CD4-positive, alpha-beta T cell (primary cell): Measurements from ENCODE around the gene SEPTIN2. TPM values are rescaled to one million over a fixed set of nuclear protein-coding genes. Genes with fewer than 3 reads are reported as not detected.
A peak's percentile ranks its signal among the peaks of the same experiment; 100 is the strongest.

Source experiments
- ATAC-seq: fragments of 200-7000 bp; cut with Tn5 transposase; one replicate; pipeline ENCODE4 v1.10.0; 2022; ENCODE audit warnings: mild to moderate bottlenecking; ENCODE audit not compliant: poor library complexity
- CTCF ChIA-PET: fragments of 350-600 bp; sonication (Branson Sonifier 250); formaldehyde crosslinking; loops from one replicate; lab custom pipeline; 2021; ENCODE audit warnings: antibody characterized with exemption, inconsistent platforms; lab: Charles Lee
- POLR2A ChIA-PET: fragments of 350-600 bp; sonication (Branson Sonifier 250); formaldehyde crosslinking; loops from one replicate; lab custom pipeline; 2021; ENCODE audit warnings: antibody characterized with exemption, inconsistent platforms; lab: Charles Lee
- DNase-seq, 14 experiments: peaks; one replicate each; pipeline ENCODE4 v3.0.0-alpha.2; 2013 to 2020; ENCODE audit warnings: mixed read lengths in 2 of 14
- H3K27ac ChIP-seq, 2 donors: one replicate each; pipeline versions ENCODE4 v1.5.1 to v1.7.0; 2013; ENCODE audit warnings: low read length in 2 of 2, low read depth in 1 of 2, mild to moderate bottlenecking in 1 of 2
- H3K27me3 ChIP-seq, 2 experiments: 1 replicate in 1 of 2; 2 replicates in 1 of 2; pipeline versions ENCODE4 v1.6.1 to v1.7.0; 2013; ENCODE audit warnings: low read length in 2 of 2, control low read depth in 1 of 2, mild to moderate bottlenecking in 1 of 2, moderate library complexity in 1 of 2; ENCODE audit not compliant: insufficient read depth in 2 of 2, control insufficient read depth in 1 of 2
- H3K36me3 ChIP-seq: one replicate; pipeline ENCODE4 v1.6.1; 2013; ENCODE audit warnings: low read length, control low read depth; ENCODE audit not compliant: insufficient read depth
- H3K4me1 ChIP-seq: one replicate; pipeline ENCODE4 v1.6.1; 2013; ENCODE audit warnings: low read length, control low read depth; ENCODE audit not compliant: insufficient read depth
- H3K4me3 ChIP-seq: one replicate; pipeline ENCODE4 v1.5.1; 2013; ENCODE audit warnings: mild to moderate bottlenecking, low read length, moderate library complexity
- H3K9me3 ChIP-seq, 2 experiments: 1 replicate in 1 of 2; 2 replicates in 1 of 2; pipeline versions ENCODE4 v1.6.1 to v1.7.0; 2013; ENCODE audit warnings: low read length in 2 of 2, mild to moderate bottlenecking in 2 of 2, control low read depth in 1 of 2, moderate library complexity in 1 of 2; ENCODE audit not compliant: control insufficient read depth in 1 of 2, insufficient read depth in 1 of 2
- H3K27ac Mint-ChIP-seq: one replicate; pipeline ENCODE4 v1.8.0; 2020; ENCODE audit warnings: mixed read lengths
- H3K27me3 Mint-ChIP-seq: one replicate; pipeline ENCODE4 v1.8.0; 2021; ENCODE audit warnings: mixed read lengths
- H3K36me3 Mint-ChIP-seq: one replicate; pipeline ENCODE4 v1.8.0; 2021; ENCODE audit warnings: low read depth, mixed read lengths
- H3K4me1 Mint-ChIP-seq: one replicate; pipeline ENCODE4 v1.8.0; 2021; ENCODE audit warnings: low read depth, mixed read lengths
- H3K4me3 Mint-ChIP-seq: one replicate; pipeline ENCODE4 v1.8.0; 2020; ENCODE audit warnings: mild to moderate bottlenecking, mixed read lengths
- H3K9me3 Mint-ChIP-seq: one replicate; pipeline ENCODE4 v1.8.0; 2020; ENCODE audit warnings: mixed read lengths
- intact Hi-C, 2 experiments: fragments of 100-400 bp; cut with DNase I in 1 of 2; cut with micrococcal nuclease in 1 of 2; formaldehyde crosslinking; loops; one replicate each; pipeline versions ENCODE4 v1.15.1 to v1.9.0; 2023 to 2025; cut with DNase I, micrococcal nuclease
- total RNA-seq, 174 experiments: library from RNA in 2 of 174; stranded (reverse) in 2 of 174; gene quantifications; one replicate each; pipeline ENCODE4 v1.2.3 and lab custom pipeline; 2021 to 2026
- TF ChIP-seq, protein P1 (sequence below): fragments of 200-600 bp; IDR thresholded peaks from one replicate; pipeline ENCODE4 v1.8.0; 2022; ENCODE audit warnings: antibody characterized with exemption, mild to moderate bottlenecking

SEPTIN2 gene
- total RNA-seq, 2 experiments from 2014 or later, result 189 to 196 TPM

- Histone ChIP-seq H3K9me3 (no peaks in the 10 kb centered on the region), H3K27me3 (no peaks in the 10 kb centered on the region), H3K36me3 (peaks cover 6% of the 10 kb centered on the region), H3K4me1 (peaks cover 65% of the 10 kb centered on the region), H3K4me3 (no peak overlapping the region), H3K27ac (peak overlapping the region; percentile 42 to 49)
- intact Hi-C loops, result no loop called here
- Mint-ChIP-seq H3K36me3 (peaks cover 5% of the 10 kb centered on the region), H3K4me3 (no peak overlapping the region), H3K4me1 (peaks cover 90% of the 10 kb centered on the region), H3K27ac (peak overlapping the region; percentile 87), H3K9me3 (no peaks in the 10 kb centered on the region), H3K27me3 (no peaks in the 10 kb centered on the region)
- CTCF ChIA-PET, result no interaction called here
- POLR2A ChIA-PET, result interaction anchor here (1.0 kb wide), 1 partner anchor 10 kb away, joined by 7 read pairs; no protein-coding TSS in a partner anchor
- ATAC-seq (no peak), DNase-seq (no peak)
- TF ChIP-seq, protein P1, sequence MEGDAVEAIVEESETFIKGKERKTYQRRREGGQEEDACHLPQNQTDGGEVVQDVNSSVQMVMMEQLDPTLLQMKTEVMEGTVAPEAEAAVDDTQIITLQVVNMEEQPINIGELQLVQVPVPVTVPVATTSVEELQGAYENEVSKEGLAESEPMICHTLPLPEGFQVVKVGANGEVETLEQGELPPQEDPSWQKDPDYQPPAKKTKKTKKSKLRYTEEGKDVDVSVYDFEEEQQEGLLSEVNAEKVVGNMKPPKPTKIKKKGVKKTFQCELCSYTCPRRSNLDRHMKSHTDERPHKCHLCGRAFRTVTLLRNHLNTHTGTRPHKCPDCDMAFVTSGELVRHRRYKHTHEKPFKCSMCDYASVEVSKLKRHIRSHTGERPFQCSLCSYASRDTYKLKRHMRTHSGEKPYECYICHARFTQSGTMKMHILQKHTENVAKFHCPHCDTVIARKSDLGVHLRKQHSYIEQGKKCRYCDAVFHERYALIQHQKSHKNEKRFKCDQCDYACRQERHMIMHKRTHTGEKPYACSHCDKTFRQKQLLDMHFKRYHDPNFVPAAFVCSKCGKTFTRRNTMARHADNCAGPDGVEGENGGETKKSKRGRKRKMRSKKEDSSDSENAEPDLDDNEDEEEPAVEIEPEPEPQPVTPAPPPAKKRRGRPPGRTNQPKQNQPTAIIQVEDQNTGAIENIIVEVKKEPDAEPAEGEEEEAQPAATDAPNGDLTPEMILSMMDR, result no peak
Observed at GRCh38 chr2:241308832-241309500, 6.8 kb upstream of the SEPTIN2 start.

- H3K36me3 ChIP-seq, result peaks cover 6% of the 10 kb centered on the region
- DNase-seq (peak; percentile 49 to 86 (median 68)), ATAC-seq (peak; percentile 96)
- TF ChIP-seq, protein P1, result no peak
- H3K27me3 Mint-ChIP-seq, result no peaks in the 10 kb centered on the region
- peak overlapping the region; percentile 87 for H3K27ac Mint-ChIP-seq
- H3K27me3 ChIP-seq, result no peaks in the 10 kb centered on the region
- peak overlapping the region; percentile 31 to 42 for H3K27ac ChIP-seq
- ChIA-PET POLR2A (interaction anchor here (1.0 kb wide), 1 partner anchor 11 kb away, joined by 7 read pairs; no protein-coding TSS in a partner anchor), CTCF (no interaction called here)
- H3K4me1 Mint-ChIP-seq, result peaks cover 89% of the 10 kb centered on the region
- H3K36me3 Mint-ChIP-seq, result peaks cover 5% of the 10 kb centered on the region
- peaks cover 69% of the 10 kb centered on the region for H3K4me1 ChIP-seq
- intact Hi-C loops, result loop anchor here (5.0 to 10.0 kb wide), 5 partner anchors 37 to 745 kb away; partner anchors contain the start of genes DUSP28 (in 1 of the 2), ING5 (in 1 of the 2), MTERF4 (in 1 of the 2) and RNPEPL1 (in 1 of the 2)
- no peaks in the 10 kb centered on the region for H3K9me3 Mint-ChIP-seq
- peak overlapping the region; percentile 68 for H3K4me3 Mint-ChIP-seq
- no peaks in the 10 kb centered on the region for H3K9me3 ChIP-seq
- H3K4me3 ChIP-seq, result no peak overlapping the region
Observed at GRCh38 chr2:241309684-241310117, 6.0 kb upstream of the SEPTIN2 start.

- no peak for ATAC-seq
- TF ChIP-seq, protein P1, result no peak
- Histone ChIP-seq H3K4me3 (no peak overlapping the region), H3K4me1 (peaks cover 57% of the 10 kb centered on the region), H3K36me3 (peaks cover 6% of the 10 kb centered on the region), H3K27ac (peak overlapping the region in 1 of 2 donors; percentile 25), H3K9me3 (no peaks in the 10 kb centered on the region), H3K27me3 (no peaks in the 10 kb centered on the region)
- ChIA-PET POLR2A (no interaction called here), CTCF (no interaction called here)
- intact Hi-C loops, result loop anchor here (5.0 to 10.0 kb wide), 5 partner anchors 39 to 746 kb away; partner anchors contain the start of genes DUSP28 (in 1 of the 2), ING5 (in 1 of the 2), MTERF4 (in 1 of the 2) and RNPEPL1 (in 1 of the 2)
- Mint-ChIP-seq H3K4me3 (no peak overlapping the region), H3K9me3 (no peaks in the 10 kb centered on the region), H3K27me3 (no peaks in the 10 kb centered on the region), H3K4me1 (peaks cover 85% of the 10 kb centered on the region), H3K36me3 (peaks cover 13% of the 10 kb centered on the region), H3K27ac (peak overlapping the region; percentile 87)
- DNase-seq, result no peak
Observed at GRCh38 chr2:241310917-241311566, 4.7 kb upstream of the SEPTIN2 start.
